NCI-H460 (cell line): ENCODE data around the gene PRKAG3. TPM values are rescaled to one million over a fixed set of nuclear protein-coding genes. Genes with fewer than 3 reads are reported as not detected.

Source experiments
- DNase-seq: peaks from one replicate; pipeline ENCODE4 v3.0.0-alpha.2; 2016; ENCODE audit warnings: low read depth; ENCODE audit errors: extremely low read depth
- total RNA-seq: library from RNA; depleted of rRNA; stranded (reverse); fragments of >200 nt; shearing (Covaris generic); gene quantifications from 2 replicates; pipeline ENCODE4 v1.2.3, GENCODE V29; 2014

The PRKAG3 gene
- total RNA-seq, 1 experiment from 2014 or later = not detected

- no peak for DNase-seq
These were observed 33.8 kb upstream of the PRKAG3 start for GRCh38 chr2:218865396-218865795.

- no peak for DNase-seq
These were observed 31.5 kb upstream of the PRKAG3 start for GRCh38 chr2:218863021-218863520.

- DNase-seq = no peak
These were observed 30.2 kb upstream of the PRKAG3 start for GRCh38 chr2:218861645-218862318.

GRCh38 chr2:218860950-218861381, 29.4 kb upstream of the PRKAG3 start:
- peak; percentile 24 for DNase-seq

- DNase-seq = no peak
These were observed 28.6 kb upstream of the PRKAG3 start for GRCh38 chr2:218859988-218860831.

- no peak for DNase-seq
These were observed 28.0 kb upstream of the PRKAG3 start, which contains the start of gene WNT6 for GRCh38 chr2:218859556-218859987. WNT6 (plus strand) TSS chr2:218859805; CDS start chr2:218860038, 233 bp downstream.

GRCh38 chr2:218858671-218859555, 27.3 kb upstream of the PRKAG3 start:
- no peak for DNase-seq

GRCh38 chr2:218858138-218858445, 26.5 kb upstream of the PRKAG3 start:
- DNase-seq = no peak

- no peak for DNase-seq
These were observed 26.0 kb upstream of the PRKAG3 start for GRCh38 chr2:218857371-218858137.

- no peak for DNase-seq
These were observed 25.3 kb upstream of the PRKAG3 start for GRCh38 chr2:218856896-218857243.

GRCh38 chr2:218856167-218856895, 24.7 kb upstream of the PRKAG3 start:
- no peak for DNase-seq

GRCh38 chr2:218855305-218856166, 23.9 kb upstream of the PRKAG3 start:
- DNase-seq = no peak

- no peak for DNase-seq
These were observed 23.3 kb upstream of the PRKAG3 start for GRCh38 chr2:218854860-218855259.

- no peak for DNase-seq
These were observed 22.2 kb upstream of the PRKAG3 start for GRCh38 chr2:218853766-218854165.

GRCh38 chr2:218852911-218853667, 21.5 kb upstream of the PRKAG3 start:
- DNase-seq = peak; percentile 40

- DNase-seq = no peak
These were observed 19.7 kb upstream of the PRKAG3 start for GRCh38 chr2:218851286-218851685.

- no peak for DNase-seq
These were observed 19.2 kb upstream of the PRKAG3 start for GRCh38 chr2:218850796-218851195.

GRCh38 chr2:218849721-218850120, 18.1 kb upstream of the PRKAG3 start:
- DNase-seq = no peak
